Peyer's patch (tissue), 4 donors: ENCODE results near the gene MSLN. TPM values are rescaled to one million over a fixed set of nuclear protein-coding genes. Genes with fewer than 3 reads are reported as not detected.

Experiments
- DNase-seq, 3 donors: peaks; one replicate each; pipeline ENCODE4 v3.0.0-alpha.2; 2017 to 2019
- H3K27ac ChIP-seq, 4 donors: fragments of 200-600 bp; sonication (generic); one replicate each; pipeline ENCODE4 v1.5.1; 2016 to 2019
- H3K27me3 ChIP-seq, 2 donors: fragments of 200-600 bp; sonication (generic); one replicate each; pipeline ENCODE4 v1.5.1; 2019
- H3K36me3 ChIP-seq, 3 donors: fragments of 200-600 bp; sonication (generic); one replicate each; pipeline ENCODE4 v1.5.1; 2016 to 2019
- H3K4me1 ChIP-seq, 4 donors: fragments of 200-600 bp; sonication (generic); one replicate each; pipeline ENCODE4 v1.5.1; 2016 to 2019
- H3K4me3 ChIP-seq, 4 donors: fragments of 200-600 bp; sonication (generic); 1 replicate in 3 of 4; 2 replicates in 1 of 4; pipeline ENCODE4 v1.5.1; 2016 to 2019; ENCODE audit warnings: mild to moderate bottlenecking in 1 of 4
- H3K9me3 ChIP-seq, 4 donors: fragments of 200-600 bp; sonication (generic); one replicate each; pipeline ENCODE4 v1.5.1; 2016 to 2019; ENCODE audit warnings: mild to moderate bottlenecking in 1 of 4
- CTCF ChIP-seq, 6 experiments: fragments of 450-650 bp in 4 of 6; fragments of 200-600 bp in 2 of 6; sonication (generic) in 1 of 6; IDR thresholded peaks; one replicate each; pipeline ENCODE4 v1.5.1; 2017 to 2019; ENCODE audit warnings: antibody characterized with exemption in 6 of 6, mild to moderate bottlenecking in 3 of 6, moderate library complexity in 1 of 6
- POLR2A ChIP-seq, 2 donors: fragments of 450-650 bp; IDR thresholded peaks; one replicate each; pipeline ENCODE4 v1.5.1; 2017; ENCODE audit warnings: antibody characterized with exemption in 2 of 2, mild to moderate bottlenecking in 2 of 2, moderate library complexity in 2 of 2
- total RNA-seq, 4 donors: library from RNA; depleted of rRNA; stranded (reverse); fragments of >200 nt; gene quantifications; one replicate each; pipeline ENCODE4 v1.1.0, GENCODE V29; 2016

Gene MSLN
- total RNA-seq, 4 donors from 2014 or later, result 2.6 to 7.7 (median 5.4) TPM; not detected in 1

GRCh38 chr16:801584-802363 lies 41.2 kb downstream of the MSLN start:
- no peaks in the 10 kb centered on the region for H3K9me3 ChIP-seq
- no peaks in the 10 kb centered on the region for H3K36me3 ChIP-seq
- TF ChIP-seq POLR2A (IDR thresholded peaks at IDR 0.05) (no peak), CTCF (IDR thresholded peaks at IDR 0.05) (no peak)
- H3K27ac ChIP-seq, result no peak overlapping the region
- H3K27me3 ChIP-seq, result peaks cover 0 to 21% of the 10 kb centered on the region in 2 donors
- H3K4me1 ChIP-seq, result peaks cover 0 to 3% (median 0%) of the 10 kb centered on the region in 4 donors
- no peak for DNase-seq
- no peak overlapping the region for H3K4me3 ChIP-seq

- TF ChIP-seq CTCF (IDR thresholded peaks at IDR 0.05) (no peak), POLR2A (IDR thresholded peaks at IDR 0.05) (no peak)
- Histone ChIP-seq H3K4me3 (no peak overlapping the region), H3K36me3 (no peaks in the 10 kb centered on the region), H3K4me1 (peaks cover 0 to 3% (median 0%) of the 10 kb centered on the region in 4 donors), H3K27ac (no peak overlapping the region), H3K9me3 (no peaks in the 10 kb centered on the region), H3K27me3 (peaks cover 0 to 21% of the 10 kb centered on the region in 2 donors)
- DNase-seq, result no peak
Measured at GRCh38 chr16:802461-802860, 41.9 kb downstream of the MSLN start.

GRCh38 chr16:802914-803753 lies 42.6 kb downstream of the MSLN start:
- H3K4me1 ChIP-seq, result peaks cover 0 to 3% (median 1%) of the 10 kb centered on the region in 4 donors
- peaks cover 0 to 21% of the 10 kb centered on the region in 2 donors for H3K27me3 ChIP-seq
- DNase-seq, result no peak
- TF ChIP-seq CTCF (IDR thresholded peaks at IDR 0.05) (no peak), POLR2A (IDR thresholded peaks at IDR 0.05) (no peak)
- H3K9me3 ChIP-seq, result no peaks in the 10 kb centered on the region
- H3K27ac ChIP-seq, result no peak overlapping the region
- no peak overlapping the region for H3K4me3 ChIP-seq
- no peaks in the 10 kb centered on the region for H3K36me3 ChIP-seq

- Histone ChIP-seq H3K4me1 (peaks cover 0 to 6% (median 2%) of the 10 kb centered on the region in 4 donors), H3K4me3 (no peak overlapping the region), H3K9me3 (no peaks in the 10 kb centered on the region), H3K27me3 (peaks cover 0 to 21% of the 10 kb centered on the region in 2 donors), H3K36me3 (no peaks in the 10 kb centered on the region), H3K27ac (no peak overlapping the region)
- TF ChIP-seq POLR2A (IDR thresholded peaks at IDR 0.05) (no peak), CTCF (IDR thresholded peaks at IDR 0.05) (no peak)
- DNase-seq, result no peak
Measured at GRCh38 chr16:803754-804080, 43.2 kb downstream of the MSLN start.

- H3K27ac ChIP-seq, result no peak overlapping the region
- peaks cover 0 to 6% (median 2%) of the 10 kb centered on the region in 4 donors for H3K4me1 ChIP-seq
- H3K36me3 ChIP-seq, result no peaks in the 10 kb centered on the region
- no peaks in the 10 kb centered on the region for H3K9me3 ChIP-seq
- H3K4me3 ChIP-seq, result no peak overlapping the region
- TF ChIP-seq CTCF (IDR thresholded peaks at IDR 0.05) (no peak), POLR2A (IDR thresholded peaks at IDR 0.05) (no peak)
- peaks cover 0 to 21% of the 10 kb centered on the region in 2 donors for H3K27me3 ChIP-seq
- no peak for DNase-seq
Measured at GRCh38 chr16:804193-805048, 43.9 kb downstream of the MSLN start.
